Astrocyte of the hippocampus (primary cell): ENCODE measurements around the gene CFAP73.

Experiments
- DNase-seq: peaks from one replicate; pipeline ENCODE4 v3.0.0; 2011; ENCODE audit warnings: low read depth, low spot score

Gene CFAP73

GRCh38 chr12:113142173-113142885 is 7.2 kb upstream of the CFAP73 start:
- DNase-seq: peak; percentile 62

GRCh38 chr12:113142886-113143332 is 6.6 kb upstream of the CFAP73 start:
- no peak for DNase-seq

DNA sequence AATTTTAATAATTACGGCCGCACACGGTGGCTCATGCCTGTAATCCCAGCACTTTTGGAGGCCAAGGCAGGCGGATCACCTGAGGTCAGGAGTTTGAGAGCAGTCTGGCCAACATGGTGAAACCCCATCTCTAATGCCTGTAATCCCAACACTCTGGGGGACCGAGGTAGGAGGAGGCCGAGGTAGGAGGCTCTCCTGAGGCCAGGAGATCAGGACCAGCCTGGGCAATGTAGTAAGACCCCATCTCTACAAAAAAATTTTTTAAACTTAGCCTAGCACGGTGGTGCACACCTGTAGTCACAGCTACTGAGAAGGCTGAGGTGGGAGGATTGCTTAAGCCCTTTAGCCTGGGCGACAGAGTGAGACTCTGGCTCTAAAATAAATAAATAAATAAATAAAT is 5.6 kb upstream of the CFAP73 start:
- no peak for DNase-seq

- DNase-seq: no peak
Observed at GRCh38 chr12:113144806-113145205, 4.7 kb upstream of the CFAP73 start.

- no peak for DNase-seq
Observed at GRCh38 chr12:113145720-113146551, 3.6 kb upstream of the CFAP73 start.

GRCh38 chr12:113146999-113147398 is 2.5 kb upstream of the CFAP73 start:
- DNase-seq: no peak

GRCh38 chr12:113151655-113152054 is 2.1 kb downstream of the CFAP73 start:
- no peak for DNase-seq

DNA sequence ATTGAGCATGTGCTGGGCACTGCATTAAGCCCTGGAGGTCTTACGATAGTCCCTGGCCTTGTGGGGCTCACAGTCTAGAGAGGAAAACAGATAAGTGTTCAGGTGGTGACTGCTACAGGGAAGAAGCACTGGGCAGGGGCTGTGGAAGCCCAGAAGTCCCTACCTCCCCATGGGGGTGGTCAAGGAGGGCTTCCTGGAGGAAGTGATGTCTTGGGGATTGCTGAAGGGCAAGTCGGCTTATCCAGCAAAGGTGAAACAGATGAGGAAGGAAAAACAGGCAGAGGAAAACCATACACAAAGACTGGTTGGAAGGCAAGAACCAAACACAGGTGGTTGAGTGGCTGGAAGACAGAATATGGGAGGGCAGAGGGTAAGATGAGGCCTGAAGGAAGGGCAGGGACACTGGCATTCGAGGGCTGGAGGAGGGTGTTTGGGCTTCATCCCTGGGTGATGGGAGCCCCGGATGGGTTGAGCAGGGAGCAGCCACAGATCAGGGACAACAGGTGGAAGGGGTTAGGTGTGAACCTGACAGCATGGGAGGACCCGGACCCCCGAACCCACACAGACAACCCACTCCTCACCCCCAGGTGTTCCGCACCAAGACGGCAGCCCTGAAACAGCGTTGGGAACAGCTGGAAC is 2.8 kb downstream of the CFAP73 start:
- DNase-seq: no peak

DNA sequence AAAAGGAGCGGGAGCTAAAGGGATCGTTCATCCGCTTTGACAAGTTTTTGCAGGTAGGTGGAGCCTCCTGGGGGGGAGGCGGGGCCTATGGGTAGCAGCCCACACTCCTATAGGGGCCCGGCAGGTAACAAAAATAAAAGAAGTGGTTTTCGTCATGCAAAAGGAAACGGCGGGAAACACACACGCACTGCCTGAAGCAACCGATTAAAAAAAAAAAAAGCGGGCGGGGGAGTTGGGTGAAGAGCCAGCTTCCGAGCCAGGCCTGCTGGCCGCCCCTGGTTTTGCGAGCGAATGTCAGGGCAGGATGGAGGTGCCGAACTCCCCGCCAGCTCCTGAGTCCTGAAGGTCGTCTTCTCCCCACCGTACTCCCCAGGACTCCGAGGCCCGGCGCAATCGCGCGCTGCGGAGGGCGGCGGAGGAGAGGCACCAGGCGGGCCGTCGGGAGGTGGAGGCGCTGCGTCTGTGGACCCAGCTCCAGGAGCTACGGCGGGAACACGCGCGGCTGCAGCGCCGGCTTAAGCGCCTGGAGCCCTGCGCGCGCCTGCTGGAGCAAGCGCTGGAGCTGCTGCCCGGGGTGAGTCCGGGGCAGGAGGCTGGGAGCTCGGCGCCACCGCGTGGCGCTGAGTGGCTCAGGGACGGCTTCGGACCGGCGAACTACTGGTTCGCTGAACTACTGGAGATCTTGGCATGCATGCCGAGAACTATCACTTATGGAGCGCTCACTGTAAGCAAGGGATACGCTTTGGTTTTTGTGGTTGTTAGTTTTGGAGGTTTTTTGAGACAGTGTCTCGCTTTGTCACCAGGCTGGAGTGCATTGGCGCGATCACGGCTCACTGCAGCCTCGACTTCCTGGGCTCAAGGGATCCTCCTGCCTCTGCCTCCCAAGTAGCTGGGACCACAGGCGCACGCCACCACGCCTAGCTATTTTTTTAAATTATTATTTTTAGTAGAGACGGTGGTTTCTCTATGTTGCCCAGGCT is 3.6 kb downstream of the CFAP73 start:
- peak; percentile 90 for DNase-seq

DNA sequence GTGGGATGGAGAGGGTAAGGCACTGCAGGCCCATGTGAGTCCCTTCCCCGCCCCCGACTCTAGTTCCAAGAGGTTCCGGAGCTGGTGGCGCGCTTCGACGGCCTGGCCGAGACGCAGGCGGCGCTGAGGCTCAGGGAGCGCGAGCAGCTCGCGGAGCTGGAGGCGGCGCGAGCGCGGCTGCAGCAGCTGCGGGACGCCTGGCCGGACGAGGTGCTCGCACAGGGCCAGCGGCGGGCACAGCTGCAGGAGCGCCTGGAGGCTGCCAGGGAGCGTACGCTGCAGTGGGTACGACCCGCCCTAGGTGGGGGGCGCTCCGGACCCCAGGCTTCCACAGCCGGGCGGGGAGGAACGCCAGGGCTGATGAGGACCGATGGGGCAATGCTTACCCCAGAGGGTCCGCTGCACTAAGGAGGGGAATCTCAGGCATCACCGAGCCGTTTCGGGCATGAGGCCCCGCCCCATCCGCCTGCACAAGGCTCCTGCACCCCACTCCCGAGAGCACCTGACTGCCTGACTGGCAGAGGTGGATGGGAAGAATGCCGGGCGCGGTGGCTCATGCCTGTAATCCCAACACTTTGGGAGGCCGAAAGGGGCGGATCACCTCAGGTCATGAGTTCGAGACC is 4.9 kb downstream of the CFAP73 start:
- DNase-seq: peak; percentile 57

GRCh38 chr12:113155060-113155459 is 5.5 kb downstream of the CFAP73 start:
- no peak for DNase-seq

DNA sequence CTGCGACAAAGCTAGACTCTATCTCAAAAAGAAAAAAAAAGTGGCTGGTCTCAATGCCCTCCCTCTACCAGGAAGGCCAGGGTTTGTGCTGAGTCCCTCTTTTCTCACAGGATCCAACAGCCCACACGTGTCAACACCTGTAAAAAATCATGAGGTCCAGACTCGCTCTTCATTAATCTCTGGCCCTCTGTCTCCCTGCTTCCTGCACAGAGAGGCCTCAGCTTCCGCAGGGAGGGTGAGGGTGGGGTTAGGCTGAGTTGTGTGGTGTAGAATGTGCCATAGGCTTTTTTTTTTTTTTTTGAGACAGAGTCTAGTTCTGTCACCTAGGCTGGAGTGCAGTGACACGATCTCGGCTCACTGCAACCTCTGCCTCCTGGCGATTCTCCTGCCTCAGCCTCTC is 6.1 kb downstream of the CFAP73 start:
- DNase-seq: no peak

GRCh38 chr12:113157218-113157859 is 7.8 kb downstream of the CFAP73 start:
- DNase-seq: no peak

DNA sequence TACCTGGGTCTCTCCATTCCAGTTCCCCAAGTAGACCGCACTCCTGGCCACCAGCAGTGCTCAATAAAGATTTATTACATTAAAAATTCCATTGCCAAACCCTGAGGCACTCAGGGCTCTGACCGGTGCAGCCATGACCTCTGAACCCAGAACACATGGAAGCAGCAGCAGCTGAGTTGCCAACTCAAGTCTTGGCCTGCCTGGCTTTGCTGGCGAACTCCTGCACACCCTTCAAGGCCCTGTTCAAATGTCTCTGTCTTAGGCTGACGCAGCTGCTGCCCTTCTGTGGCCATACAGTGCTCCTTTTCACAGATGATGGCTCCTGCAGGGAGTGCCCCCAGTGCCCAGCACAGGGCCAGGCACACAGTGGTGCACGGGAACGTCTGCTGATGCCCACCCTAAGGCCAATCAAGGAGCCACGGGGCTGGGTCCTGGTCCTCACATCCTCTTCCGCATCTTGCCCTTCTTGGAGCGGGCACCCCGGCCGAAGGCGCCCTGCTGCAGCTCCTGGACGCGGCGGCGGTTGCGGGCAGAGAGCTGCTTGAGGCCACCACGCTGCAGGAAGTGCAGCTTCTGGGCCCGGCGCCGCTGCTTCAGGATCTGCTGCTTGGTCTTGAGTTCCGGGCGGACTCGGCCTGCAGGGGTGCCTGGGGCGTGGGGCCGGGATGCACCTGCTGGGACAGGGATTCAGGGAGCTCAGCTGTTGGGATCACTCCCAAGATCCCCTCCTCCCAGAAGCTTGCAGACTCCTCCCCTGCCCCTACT is 9.1 kb downstream of the CFAP73 start:
- DNase-seq: no peak

DNA sequence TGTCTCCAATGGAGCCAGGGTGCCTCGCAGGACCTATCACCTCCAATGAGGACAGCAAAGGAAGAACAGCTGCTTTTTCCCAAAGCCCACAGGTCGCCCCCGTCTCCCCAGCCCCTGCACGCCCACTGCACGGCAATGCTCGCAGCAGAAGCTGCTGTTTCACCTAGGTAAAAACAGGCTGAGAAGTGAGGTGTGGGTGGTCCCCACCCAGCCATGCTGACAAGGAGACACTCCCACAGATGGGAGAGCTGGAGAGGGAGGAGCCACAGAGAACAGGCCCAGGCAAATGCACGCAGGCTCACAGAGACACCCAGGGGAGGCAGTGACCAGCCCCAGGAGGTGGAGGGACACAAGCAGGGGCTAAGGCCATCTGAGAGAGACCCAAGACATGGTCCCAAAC is 10.4 kb downstream of the CFAP73 start:
- DNase-seq: peak; percentile 24

DNA sequence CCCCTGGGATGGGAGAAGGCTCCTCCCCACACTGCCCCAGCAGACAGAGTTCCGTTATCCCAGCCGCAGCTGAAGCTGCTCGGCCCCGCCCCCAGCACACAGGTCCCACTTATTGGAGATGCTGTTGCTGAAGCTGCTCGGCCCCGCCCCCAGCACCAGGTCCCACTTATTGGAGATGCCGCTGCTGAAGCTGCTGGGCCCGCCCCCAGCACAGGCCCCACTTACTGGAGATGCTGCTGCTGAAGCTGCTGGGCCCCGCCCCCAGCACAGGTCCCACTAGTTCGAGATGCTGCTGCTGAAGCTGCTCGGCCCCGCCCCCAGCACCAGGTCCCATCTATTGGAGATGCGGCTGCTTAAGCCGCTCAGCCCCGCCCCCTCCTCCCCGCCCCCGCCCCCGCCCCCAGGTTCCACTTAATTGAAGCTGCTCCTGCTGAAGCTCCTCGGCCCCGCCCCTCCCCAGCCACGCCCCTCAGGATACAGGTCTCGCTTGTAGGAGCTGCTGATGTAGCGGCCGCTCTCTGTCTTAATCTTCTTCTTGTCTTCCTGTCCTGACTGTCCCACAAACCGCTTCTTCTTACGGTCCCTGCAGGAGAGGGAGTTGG is 12.0 kb downstream of the CFAP73 start:
- peak; percentile 60 for DNase-seq

DNA sequence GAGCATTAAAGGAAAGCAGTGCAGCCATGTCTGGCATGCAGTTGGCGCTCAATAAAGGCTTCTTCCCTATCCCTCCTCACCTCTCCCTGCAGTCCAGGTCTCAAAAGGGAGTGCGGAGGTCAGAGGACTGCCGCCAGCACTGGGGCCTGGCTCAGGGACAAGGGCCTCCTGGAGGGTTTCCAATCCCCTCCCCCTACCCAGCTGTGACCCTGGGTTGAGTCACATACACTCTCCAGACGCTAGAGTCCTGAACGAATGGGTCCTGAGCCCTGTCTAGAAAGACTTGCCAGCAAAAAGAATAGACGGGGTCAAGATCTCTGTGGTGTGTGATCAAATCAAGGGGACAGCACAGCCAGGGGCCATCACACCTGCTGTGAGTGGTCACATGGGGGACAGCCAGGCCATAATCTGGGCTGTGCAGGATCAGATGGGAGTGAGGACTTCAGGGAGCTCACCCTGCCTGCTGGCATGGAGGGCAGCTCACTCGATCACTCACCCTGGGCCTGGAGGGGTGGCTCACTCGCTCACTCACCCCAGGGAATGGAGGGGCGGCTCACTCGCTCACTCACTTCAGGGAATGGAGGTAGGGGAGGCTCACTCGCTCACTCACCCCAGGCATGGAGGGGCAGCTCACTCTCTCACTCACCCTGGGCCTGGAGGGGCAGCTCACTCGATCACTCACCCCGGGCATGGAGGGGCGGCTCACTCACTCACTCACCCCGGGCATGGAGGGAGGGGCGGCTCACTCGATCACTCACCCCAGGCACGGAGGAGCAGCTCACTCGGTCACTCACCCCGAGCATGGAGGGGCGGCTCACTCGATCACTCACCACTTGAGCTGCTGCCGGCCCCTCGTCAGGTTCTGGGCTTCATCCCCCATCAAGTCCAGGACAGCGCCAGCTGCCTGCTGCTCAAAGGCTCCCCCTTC is 12.8 kb downstream of the CFAP73 start:
- DNase-seq: peak; percentile 71

GRCh38 chr12:113163030-113163360 is 13.5 kb downstream of the CFAP73 start:
- no peak for DNase-seq
